ENCODE results near the gene ABLIM3.

The ABLIM3 gene

DNA sequence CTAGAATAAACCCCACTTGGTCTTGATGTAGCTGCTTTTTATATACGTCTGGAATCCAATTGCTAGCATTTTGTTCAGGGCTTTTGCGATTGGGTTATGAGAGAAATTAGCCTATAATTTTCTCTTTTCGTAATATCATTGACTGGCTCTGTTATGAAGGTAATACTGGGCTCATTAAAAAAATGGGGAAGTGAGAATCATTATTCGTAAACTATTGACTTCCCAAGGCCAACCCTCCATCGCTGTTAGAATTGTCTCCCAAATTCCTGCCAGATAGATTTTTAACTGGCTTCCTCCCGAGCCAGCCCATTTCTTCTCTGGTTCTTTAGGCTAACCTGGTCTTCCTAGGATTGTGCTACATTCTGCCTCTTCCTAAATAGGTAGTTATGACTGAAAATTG, 168.1 kb downstream of the ABLIM3 start:
- DNase-seq (ENCODE audit: low spot score), result no peak

Data from putamen (tissue), 1 donor.